Right ventricle myocardium superior (tissue), 1 donor: ENCODE measurements around the gene COL24A1. TPM values are rescaled to one million over a fixed set of nuclear protein-coding genes. Genes with fewer than 3 reads are reported as not detected.
"Not testable (repeated sequence)": the region's sequence is repeated elsewhere in the genome, so short reads cannot be mapped to it uniquely, and the experiment has no call there.

Experiments used
- ATAC-seq: fragments of 200-7000 bp; cut with Tn5 transposase; one replicate; pipeline ENCODE4 v1.9.1; 2020; ENCODE audit warnings: mild to moderate bottlenecking; ENCODE audit not compliant: poor library complexity
- DNase-seq: peaks from one replicate; pipeline ENCODE4 v3.0.0-alpha.2; 2020
- intact Hi-C: fragments of 100-400 bp; cut with DNase I; formaldehyde crosslinking; loops from one replicate; pipeline ENCODE4 v1.11.2; 2022
- total RNA-seq: library from RNA; stranded (reverse); fragmentation: NEBNext Ultra II Directional; extraction: Animal tissue kit (Norgen Biotek cat#: 25700); gene quantifications from one replicate; pipeline ENCODE4 v1.2.1, GENCODE V29; 2021
- donor health status: DM: no; HTN: yes; CAD: no; lungs with severe emphysema.

COL24A1 gene
- total RNA-seq, 1 donor from 2014 or later, result 1.9 TPM

- intact Hi-C loops, result no loop called here
These were observed 103.4 kb downstream of the COL24A1 start for GRCh38 chr1:86052948-86053698.

GRCh38 chr1:86035101-86035500 is 121.5 kb downstream of the COL24A1 start:
- intact Hi-C loops, result no loop called here
- DNase-seq (no peak), ATAC-seq (no peak)

More at GRCh38 chr1:86052948-86053698, 103.4 kb downstream of the COL24A1 start:
- DNase-seq (no peak), ATAC-seq (no peak)

- intact Hi-C loops, result no loop called here
- DNase-seq (no peak), ATAC-seq (no peak)
These were observed 126.4 kb downstream of the COL24A1 start for GRCh38 chr1:86030180-86030579.

GRCh38 chr1:86018283-86018923 is 138.2 kb downstream of the COL24A1 start:
- intact Hi-C loops, result no loop called here
- DNase-seq, result no peak
- no peak for ATAC-seq

- DNase-seq, result no peak
- ATAC-seq, result no peak
- intact Hi-C loops, result no loop called here
These were observed 140.4 kb downstream of the COL24A1 start for GRCh38 chr1:86016076-86016759.

- DNase-seq, result no peak
- intact Hi-C loops, result no loop called here
- no peak for ATAC-seq
These were observed 141.2 kb downstream of the COL24A1 start for GRCh38 chr1:86015375-86015774.

GRCh38 chr1:86000601-86001000 is 156.0 kb downstream of the COL24A1 start:
- no peak for ATAC-seq
- intact Hi-C loops, result no loop called here
- DNase-seq, result no peak

GRCh38 chr1:85998105-85998855 is 158.3 kb downstream of the COL24A1 start:
- intact Hi-C loops, result no loop called here
- no peak for ATAC-seq

GRCh38 chr1:85992791-85993190 is 163.8 kb downstream of the COL24A1 start:
- no peak for ATAC-seq
- no peak for DNase-seq
- intact Hi-C loops, result no loop called here

More at GRCh38 chr1:85998105-85998855, 158.3 kb downstream of the COL24A1 start:
- DNase-seq, result no peak

- intact Hi-C loops, result no loop called here
- DNase-seq (no peak), ATAC-seq (no peak)
These were observed 165.3 kb downstream of the COL24A1 start for GRCh38 chr1:85991261-85991660.

- no peak for ATAC-seq
- no peak for DNase-seq
- intact Hi-C loops, result no loop called here
These were observed 171.9 kb downstream of the COL24A1 start for GRCh38 chr1:85984636-85985035.

- ATAC-seq (no peak), DNase-seq (no peak)
- intact Hi-C loops, result no loop called here
These were observed 173.3 kb downstream of the COL24A1 start for GRCh38 chr1:85983316-85983715.

- DNase-seq, result no peak
- ATAC-seq, result no peak
- intact Hi-C loops, result no loop called here
These were observed 179.9 kb downstream of the COL24A1 start for GRCh38 chr1:85976516-85977205.

GRCh38 chr1:85975912-85976371 is 180.6 kb downstream of the COL24A1 start:
- ATAC-seq (peak; percentile 38), DNase-seq (peak; percentile 37)
- intact Hi-C loops, result no loop called here

- DNase-seq, result no peak
- intact Hi-C loops, result no loop called here
- ATAC-seq, result no peak
These were observed 194.1 kb downstream of the COL24A1 start for GRCh38 chr1:85962457-85962856.

GRCh38 chr1:85957760-85958159 is 198.8 kb downstream of the COL24A1 start:
- ATAC-seq, result no peak
- no peak for DNase-seq
- intact Hi-C loops, result no loop called here

GRCh38 chr1:85955218-85955617 is 201.4 kb downstream of the COL24A1 start:
- DNase-seq, intact Hi-C loops: not testable (repeated sequence)

GRCh38 chr1:85952460-85952859 is 204.1 kb downstream of the COL24A1 start:
- intact Hi-C loops, result no loop called here
- DNase-seq (no peak), ATAC-seq (no peak)

More at GRCh38 chr1:85955218-85955617, 201.4 kb downstream of the COL24A1 start:
- ATAC-seq, result not testable (repeated sequence)
